Type B pancreatic cell (in vitro differentiated cells): ENCODE measurements around the gene VSTM2B. TPM values are rescaled to one million over a fixed set of nuclear protein-coding genes. Genes with fewer than 3 reads are reported as not detected.

Experiments
- DNase-seq: peaks from one replicate; pipeline ENCODE4 v3.0.0; 2021; ENCODE audit warnings: mixed read lengths; ENCODE audit not compliant: unreplicated experiment; ENCODE audit errors: extremely low spot score
- H3K27ac Mint-ChIP-seq: 2 replicates; pipeline ENCODE4 v1.8.0; 2021; ENCODE audit warnings: mild to moderate bottlenecking, mixed read lengths
- H3K27me3 Mint-ChIP-seq: 2 replicates; pipeline ENCODE4 v1.8.0; 2021; ENCODE audit warnings: mixed read lengths
- H3K36me3 Mint-ChIP-seq: 2 replicates; pipeline ENCODE4 v1.8.0; 2021; ENCODE audit warnings: mixed read lengths
- H3K4me1 Mint-ChIP-seq: one replicate; pipeline ENCODE4 v1.8.0; 2021; ENCODE audit warnings: mixed read lengths; ENCODE audit not compliant: unreplicated experiment
- H3K4me3 Mint-ChIP-seq: 2 replicates; pipeline ENCODE4 v1.8.0; 2021; ENCODE audit warnings: mild to moderate bottlenecking, mixed read lengths
- H3K9me3 Mint-ChIP-seq: 2 replicates; pipeline ENCODE4 v1.8.0; 2021; ENCODE audit warnings: mixed read lengths
- CTCF ChIP-seq: fragments of 200-600 bp; sonication (generic); conservative IDR thresholded peaks from 2 replicates; pipeline ENCODE4 v1.5.0; 2021; ENCODE audit warnings: antibody characterized with exemption, mild to moderate bottlenecking
- total RNA-seq: library from RNA; stranded (reverse); gene quantifications from 2 replicates; pipeline ENCODE4 v1.2.1, GENCODE V29; 2021; ENCODE audit warnings: low replicate concordance

Gene VSTM2B
- total RNA-seq, 1 donor from 2014 or later, result 0.68 TPM

- peak overlapping the region; percentile 72 for H3K4me3 Mint-ChIP-seq
- DNase-seq, result no peak
Measured at GRCh38 chr19:29526730-29527499, 1.1 kb downstream of the VSTM2B start.

DNA sequence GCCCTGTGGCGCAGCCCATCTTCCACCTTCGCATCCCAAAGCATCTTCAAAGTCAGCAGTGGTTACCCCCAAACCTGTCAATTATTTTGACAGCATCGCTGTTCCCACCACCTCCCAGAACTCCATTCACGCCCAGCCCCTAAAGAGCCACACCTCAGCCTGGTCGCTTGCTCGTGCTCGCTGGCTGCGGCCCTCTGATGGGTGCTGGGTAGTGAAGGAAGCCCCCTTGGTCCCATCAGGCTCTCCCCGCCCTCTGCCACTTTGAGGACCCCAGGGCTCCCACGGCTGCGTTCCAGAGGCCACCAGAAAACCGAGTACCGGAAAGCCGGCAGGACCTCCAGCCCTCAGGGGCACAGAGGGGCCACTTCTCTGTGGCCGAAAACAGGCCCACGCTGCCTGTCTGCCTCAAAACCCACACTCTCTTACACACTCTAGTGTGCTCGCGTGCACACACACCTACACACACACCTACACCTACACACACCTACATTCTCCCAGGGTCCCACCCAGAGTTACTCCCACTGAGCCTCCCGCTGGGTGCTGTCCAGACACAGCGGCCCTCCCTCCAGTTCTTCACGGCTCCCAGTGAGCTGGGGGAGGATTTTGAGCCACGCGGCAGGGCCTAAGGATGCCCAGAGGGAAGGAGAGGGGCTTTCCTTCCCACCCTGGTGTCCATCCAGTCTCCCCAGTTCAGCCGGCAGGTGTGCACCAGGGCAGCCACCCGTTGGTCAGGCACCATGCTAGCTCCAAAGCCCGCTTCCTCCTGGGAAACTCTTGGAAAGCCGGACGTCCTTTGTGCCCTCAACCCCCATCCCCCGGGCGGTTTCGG lies 1.9 kb downstream of the VSTM2B start:
- H3K36me3 Mint-ChIP-seq, result no peaks in the 10 kb centered on the region
- no peaks in the 10 kb centered on the region for H3K4me1 Mint-ChIP-seq
- no peak overlapping the region for H3K27ac Mint-ChIP-seq
- no peak for DNase-seq
- H3K27me3 Mint-ChIP-seq, result peaks cover 83% of the 10 kb centered on the region
- peak overlapping the region; percentile 81 for H3K4me3 Mint-ChIP-seq
- H3K9me3 Mint-ChIP-seq, result no peaks in the 10 kb centered on the region
- peak; percentile 45 for TF ChIP-seq CTCF

More at GRCh38 chr19:29526730-29527499, 1.1 kb downstream of the VSTM2B start:
- no peak overlapping the region for H3K27ac Mint-ChIP-seq
- no peaks in the 10 kb centered on the region for H3K4me1 Mint-ChIP-seq
- H3K9me3 Mint-ChIP-seq, result no peaks in the 10 kb centered on the region
- TF ChIP-seq CTCF, result no peak
- H3K36me3 Mint-ChIP-seq, result no peaks in the 10 kb centered on the region
- H3K27me3 Mint-ChIP-seq, result peaks cover 83% of the 10 kb centered on the region

- peak; percentile 91 for TF ChIP-seq CTCF
- H3K27me3 Mint-ChIP-seq, result peaks cover 79% of the 10 kb centered on the region
Measured at GRCh38 chr19:29528350-29528945, 2.7 kb downstream of the VSTM2B start.

DNA sequence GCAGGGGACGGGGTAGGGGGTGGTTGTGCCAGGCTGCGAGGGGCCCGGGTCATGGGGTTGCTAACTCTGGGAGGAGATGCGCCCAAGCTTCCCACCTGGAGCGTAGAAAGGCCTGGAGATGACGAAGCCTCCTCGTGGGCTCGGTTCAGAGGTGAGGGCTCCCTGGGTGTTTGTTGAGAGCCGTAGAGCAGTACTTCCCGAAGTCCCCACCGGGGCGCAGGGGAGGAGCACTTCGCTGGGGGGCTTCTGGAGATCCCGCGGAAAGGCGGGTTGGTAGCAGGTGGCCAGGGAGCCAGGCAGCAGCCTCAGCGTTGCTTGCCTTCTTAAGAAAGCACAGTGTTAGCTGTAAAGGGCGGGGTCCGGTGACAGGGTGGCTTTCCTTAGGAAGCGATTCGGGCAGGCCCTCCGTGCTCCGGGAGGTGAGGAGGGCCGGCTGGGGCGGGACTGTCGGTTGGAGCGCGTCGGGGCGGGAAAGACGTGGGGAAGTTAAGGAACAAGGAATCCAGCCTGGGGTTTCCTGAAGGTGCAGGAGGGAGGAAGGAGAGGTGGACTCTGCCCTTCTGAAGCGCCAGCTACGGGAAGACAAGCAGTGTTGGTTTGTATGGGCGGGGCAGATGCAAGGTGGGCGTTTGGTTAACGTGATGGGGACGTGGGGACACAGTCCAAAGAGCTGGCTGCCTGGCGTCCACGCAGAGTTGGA lies 3.3 kb downstream of the VSTM2B start:
- Mint-ChIP-seq H3K4me1 (no peaks in the 10 kb centered on the region), H3K27ac (no peak overlapping the region), H3K9me3 (no peaks in the 10 kb centered on the region), H3K36me3 (no peaks in the 10 kb centered on the region), H3K4me3 (peak overlapping the region; percentile 81), H3K27me3 (peaks cover 72% of the 10 kb centered on the region)
- no peak for TF ChIP-seq CTCF
- no peak for DNase-seq

More at GRCh38 chr19:29528350-29528945, 2.7 kb downstream of the VSTM2B start:
- Mint-ChIP-seq H3K4me1 (no peaks in the 10 kb centered on the region), H3K36me3 (no peaks in the 10 kb centered on the region), H3K27ac (no peak overlapping the region), H3K9me3 (no peaks in the 10 kb centered on the region), H3K4me3 (peak overlapping the region; percentile 81)
- peak; percentile 87 for DNase-seq
